ENCODE results near the gene MRPS5.

GRCh38 chr2:95068256-95068655 is 53.4 kb downstream of the MRPS5 start:
- no peak for TF ChIP-seq POLR2A (IDR thresholded peaks at IDR 0.05)
- no peak for TF ChIP-seq CTCF (IDR thresholded peaks at IDR 0.05)
- no peak for TF ChIP-seq POLR2AphosphoS5 (IDR thresholded peaks at IDR 0.05)

Measured in breast epithelium (tissue), 3 donors.